ENCODE results near the gene BCAN.

Gene BCAN

DNA sequence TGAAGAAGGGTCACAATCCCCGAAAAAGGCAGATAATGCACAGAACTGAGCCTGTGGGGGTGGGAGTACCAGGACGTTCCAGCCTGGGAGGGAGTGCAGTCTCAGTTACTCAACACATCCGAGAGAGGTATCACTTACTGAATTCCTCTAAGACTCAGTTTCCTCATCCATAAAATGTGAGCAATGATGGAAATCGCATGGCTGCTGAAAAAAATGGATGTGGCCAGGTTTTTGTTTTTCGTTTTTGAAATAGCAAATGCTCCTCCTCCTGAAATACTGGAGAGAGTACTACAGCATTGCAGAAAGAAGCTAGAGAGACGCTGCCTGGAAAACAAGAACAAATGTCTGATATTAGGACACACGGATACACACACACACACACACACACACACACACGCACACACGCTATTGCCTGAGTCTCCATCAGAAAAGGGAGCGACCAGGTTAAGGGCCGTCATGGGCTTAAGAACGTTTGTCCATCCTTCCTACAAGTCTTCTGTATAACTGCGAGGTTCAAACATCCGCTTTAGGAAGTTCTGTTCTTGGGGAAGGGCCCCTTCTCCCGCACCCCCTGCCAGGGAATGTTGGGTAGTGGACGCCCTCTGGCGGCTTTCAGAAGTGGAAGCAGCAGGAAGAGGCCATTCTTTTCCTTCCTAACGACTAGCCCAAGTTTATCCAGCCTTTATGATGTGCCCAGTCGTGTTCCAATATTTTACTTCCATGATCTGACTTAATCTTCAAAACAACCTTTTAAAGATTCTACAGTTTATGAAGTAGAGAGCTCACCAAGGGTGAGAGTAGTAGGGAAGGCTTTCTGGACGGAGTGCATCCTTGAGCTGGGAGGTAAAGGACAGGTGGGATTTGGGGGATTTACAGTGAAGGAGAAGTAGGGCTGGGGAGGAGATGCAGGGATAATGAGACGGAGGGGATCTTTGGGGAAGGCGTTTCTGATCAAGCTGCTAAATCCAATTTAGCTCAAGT is 36.0 kb downstream of the BCAN start:
- no peak for DNase-seq (ENCODE audit: low read depth)

GRCh38 chr1:156680056-156680455 is 38.1 kb downstream of the BCAN start:
- DNase-seq (ENCODE audit: low read depth) = no peak

DNA sequence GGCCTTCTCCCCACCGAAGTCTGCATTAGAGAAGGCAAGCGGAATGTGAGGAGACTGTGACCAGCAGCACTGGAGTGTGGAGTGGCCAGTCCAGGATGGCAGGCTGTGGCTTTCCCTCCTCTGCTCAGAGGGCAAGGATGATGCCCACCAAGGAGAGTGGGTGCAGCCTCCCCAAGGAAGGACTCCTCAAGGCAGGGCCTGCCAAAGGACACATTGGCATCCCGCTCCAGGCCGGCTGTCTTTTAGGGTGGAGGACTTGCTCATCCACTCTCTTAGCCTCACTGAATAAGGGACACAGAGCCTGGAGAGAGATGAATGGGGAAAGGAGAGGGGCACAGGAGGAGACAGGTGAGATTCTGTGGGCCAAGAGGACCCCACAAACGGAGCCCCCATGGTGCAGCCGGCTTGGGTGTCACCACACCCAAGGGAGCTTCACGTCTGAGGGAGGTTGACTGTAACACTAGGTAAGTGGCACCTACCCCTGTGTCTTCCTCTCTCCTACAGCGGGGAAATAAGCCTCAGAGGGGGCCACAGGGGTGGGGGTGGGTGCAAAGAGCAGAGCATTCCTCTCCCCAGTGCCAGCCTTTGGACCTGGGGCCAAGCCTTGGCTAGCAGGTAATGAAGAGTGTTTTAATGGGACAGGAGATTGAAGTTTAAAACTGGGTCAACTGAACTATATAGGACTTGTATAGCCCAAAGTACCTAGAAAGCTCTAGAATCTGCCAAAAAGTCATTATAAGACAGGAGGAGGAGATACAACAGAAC is 39.5 kb downstream of the BCAN start:
- DNase-seq (ENCODE audit: low read depth) = no peak

DNA sequence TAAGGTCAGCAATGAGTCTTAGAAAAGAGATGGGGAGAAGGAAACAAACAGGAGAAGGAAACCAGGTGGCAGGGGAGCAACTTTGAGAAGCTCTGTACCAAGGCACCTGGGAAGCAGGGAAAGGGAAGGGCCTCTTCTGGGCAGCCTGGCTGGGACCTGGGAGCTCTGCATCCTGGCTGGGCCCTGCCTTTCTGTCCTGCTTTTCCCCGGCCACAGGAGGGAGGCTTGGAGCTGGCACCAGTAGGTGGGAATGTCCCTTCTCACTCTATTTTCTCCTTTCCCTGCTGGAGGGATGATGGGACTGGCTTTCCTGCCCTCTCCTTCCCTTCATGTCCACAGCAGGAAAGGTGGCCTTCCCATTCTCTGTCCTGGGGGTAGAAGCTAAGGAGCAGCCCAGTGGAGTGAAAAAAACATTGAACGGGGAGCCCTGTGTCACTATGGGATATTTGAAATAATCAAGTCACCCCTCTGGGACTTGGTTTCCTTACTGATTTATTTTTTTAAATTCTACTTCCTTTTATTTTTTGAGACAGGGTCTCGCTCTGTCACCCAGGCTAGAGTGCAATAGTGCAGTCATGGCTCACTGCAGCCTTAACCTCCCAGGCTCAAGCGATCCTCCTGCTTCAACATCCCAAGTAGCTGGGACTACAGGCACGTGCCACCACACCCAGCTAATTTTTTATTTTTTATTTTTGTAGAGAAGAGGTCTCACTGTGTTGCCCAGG is 40.4 kb downstream of the BCAN start:
- DNase-seq (ENCODE audit: low read depth) = no peak

GRCh38 chr1:156684227-156684782 is 42.4 kb downstream of the BCAN start:
- DNase-seq (ENCODE audit: low read depth) = no peak

GRCh38 chr1:156689035-156689952 is 47.4 kb downstream of the BCAN start:
- no peak for DNase-seq (ENCODE audit: low read depth)

DNA sequence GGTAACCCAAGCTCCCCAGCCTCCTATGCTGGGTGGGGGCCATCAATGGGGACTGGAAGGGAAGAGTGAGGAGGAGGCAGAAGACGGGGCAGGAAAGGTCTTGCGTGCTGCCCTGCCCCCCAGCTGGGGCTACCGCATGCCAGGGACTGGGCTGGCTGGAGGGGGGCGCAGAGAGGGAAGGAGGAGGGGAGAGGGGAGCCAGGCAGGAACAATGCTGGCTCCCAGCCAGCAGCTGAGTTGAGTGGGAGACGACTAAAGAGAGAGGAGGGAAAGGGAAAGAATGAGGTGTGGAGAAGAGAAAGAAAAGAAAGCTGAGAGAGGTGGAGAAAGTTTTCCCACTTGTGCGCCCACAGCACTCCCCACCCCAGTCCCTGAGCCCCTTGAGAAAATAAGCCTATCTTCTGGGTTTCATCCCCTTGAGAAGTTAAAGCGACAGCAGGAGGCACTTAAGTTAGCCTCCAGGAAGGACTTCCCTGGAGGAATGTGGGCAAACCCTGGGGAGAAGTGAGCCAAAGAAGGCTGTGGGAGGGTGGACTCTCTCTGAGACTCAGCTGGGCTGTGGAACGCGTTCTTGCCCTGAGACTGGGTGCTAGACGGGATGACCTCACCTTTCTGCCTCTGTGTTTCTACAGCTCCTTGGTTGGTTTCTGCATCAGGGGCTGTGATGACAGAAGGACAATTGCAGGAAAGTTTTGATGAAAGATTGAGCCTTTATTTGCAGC is 48.2 kb downstream of the BCAN start:
- DNase-seq (ENCODE audit: low read depth) = no peak

DNA sequence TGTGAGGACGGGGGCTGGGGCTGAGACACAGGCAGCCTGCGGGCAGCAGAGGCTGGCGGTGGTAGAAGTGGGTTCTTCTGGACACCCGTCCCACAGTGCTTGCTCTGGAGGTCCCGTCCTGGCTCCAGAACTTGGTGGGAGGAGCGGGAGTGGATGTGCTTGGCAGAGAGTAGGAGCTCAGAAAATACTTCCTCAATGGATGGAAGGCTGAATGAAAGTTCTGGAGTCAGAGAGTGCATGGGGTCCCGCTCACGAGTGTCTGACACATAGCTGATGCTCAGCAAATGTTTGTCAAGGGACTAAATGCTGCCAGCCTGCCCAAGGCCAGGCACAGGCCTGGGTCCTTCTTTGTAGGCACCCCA is 48.7 kb downstream of the BCAN start:
- DNase-seq (ENCODE audit: low read depth) = no peak

- DNase-seq (ENCODE audit: low read depth) = no peak
Measured at GRCh38 chr1:156691191-156691590, 49.3 kb downstream of the BCAN start.

DNA sequence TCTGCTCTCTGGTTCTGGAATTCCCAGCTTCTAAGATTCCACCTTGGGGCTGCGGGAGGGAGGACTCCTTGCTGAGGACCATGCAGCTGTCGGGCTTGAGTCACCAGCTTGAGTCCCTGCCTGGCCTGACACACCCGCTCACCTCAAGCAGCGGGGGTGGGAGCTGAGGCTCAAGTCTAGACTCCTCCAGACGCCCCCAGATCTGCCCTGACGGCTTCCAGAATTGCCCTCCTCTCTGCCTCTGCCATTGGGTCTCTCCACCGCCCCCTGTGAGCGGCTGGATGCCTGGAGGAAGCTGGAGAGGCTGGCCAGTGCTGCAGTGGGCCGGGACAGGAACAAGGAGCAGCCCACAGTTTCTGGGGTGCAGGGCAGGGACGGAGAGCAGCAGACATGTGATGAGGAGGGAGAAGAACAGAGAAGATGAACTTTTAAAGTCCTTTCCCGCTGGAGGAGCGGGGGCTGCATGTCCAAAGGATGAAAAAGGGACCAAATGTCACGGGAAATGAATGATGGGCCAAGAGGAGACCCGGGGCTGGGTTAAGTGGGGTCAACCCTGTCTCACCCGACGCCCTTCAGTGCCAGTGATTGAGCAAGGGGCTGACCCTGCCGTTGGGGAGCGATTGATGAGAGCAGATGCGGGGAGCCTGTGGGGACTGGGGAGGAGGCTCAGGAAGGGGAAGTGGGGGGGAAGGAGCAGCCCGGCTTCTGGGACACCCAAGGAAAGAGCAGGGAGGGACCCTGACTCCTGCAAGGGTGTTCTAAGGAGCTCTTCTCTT is 49.9 kb downstream of the BCAN start:
- no peak for DNase-seq (ENCODE audit: low read depth)

- no peak for DNase-seq (ENCODE audit: low read depth)
Measured at GRCh38 chr1:156692441-156692924, 50.6 kb downstream of the BCAN start.

DNA sequence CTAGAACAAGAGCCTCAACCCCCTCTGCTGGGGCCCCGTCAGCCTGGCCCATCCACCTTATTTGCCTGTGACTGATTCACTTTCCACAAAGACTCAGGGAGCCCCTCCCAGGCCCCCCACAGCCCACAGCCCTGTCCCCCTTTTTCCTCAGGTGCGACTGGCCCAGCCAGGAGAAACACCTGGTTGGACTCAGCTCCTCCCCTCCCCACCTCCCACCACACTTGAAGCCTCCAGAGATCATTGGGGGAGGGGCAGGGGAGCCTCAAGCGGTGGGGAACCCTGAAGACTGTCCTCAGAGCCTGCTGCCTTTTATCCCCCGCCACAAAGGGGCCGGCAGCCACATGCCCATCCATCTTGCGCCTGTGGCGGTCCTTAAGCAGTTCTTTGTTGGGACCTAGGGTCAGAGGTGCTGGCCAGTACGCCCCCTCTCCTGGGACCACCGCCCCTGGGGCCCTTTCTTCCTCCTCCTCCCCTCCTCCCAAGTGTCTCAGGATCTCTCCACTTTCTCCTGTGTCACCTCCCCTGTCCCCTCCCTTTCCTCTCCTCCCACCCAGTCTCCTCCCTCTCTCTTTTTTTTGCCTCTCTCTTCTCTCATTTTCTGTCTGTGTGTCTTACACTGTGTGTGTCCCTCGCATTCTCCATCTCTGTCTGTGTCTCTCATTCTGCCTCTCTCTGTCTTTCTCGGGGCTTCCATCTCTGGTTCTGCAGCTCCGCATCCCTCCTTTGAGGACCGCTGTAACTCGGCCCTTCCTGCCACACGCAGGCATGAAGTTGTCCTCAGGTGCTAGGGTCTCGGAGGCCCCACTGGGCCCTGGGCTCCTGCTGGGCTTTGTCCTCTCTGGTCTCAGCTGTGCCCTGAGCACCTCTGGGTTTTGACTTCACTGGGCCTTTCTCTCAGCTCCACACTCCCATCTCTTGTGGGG is 51.3 kb downstream of the BCAN start:
- no peak for DNase-seq (ENCODE audit: low read depth)

DNA sequence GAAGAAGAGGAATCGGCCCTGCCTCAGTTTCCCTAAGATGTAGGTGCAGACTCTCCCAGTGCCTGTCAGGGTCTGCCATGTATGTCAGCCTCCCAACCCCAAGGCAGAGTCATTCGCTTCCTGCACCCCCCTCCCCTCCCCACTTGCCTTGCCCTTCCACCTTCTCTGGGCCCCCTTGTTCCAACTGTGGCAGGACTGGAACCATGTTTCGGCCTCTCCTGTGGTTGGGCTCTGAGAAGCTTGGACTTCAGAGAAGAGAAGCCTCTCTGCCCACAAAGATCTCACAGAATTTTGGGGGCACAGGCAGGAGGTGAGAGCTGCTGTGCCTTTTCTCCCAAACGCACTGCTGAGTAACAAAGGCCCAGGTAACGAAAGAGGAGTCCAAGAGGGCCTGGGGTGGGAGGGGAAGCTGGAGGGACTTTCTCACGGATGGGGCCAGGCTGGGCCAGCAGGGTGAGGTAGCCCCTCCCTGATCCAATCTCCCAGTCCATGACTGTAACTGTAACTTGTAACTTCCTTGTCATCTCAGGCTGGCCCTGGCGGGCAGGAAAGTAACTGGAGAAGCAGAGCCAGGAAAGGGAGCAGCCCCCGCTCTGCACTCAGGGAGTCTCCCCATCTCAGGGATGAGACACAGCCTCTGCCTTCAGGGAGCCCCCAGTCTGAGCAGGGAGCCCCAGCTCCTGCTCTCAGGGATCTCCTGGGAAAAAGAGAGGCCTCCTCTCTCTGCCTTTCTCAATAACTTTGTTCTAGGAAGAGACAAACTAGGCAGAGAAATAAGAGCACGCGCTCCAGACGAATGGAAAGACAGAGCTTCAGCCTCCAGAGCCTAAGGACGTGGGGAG is 52.2 kb downstream of the BCAN start:
- no peak for DNase-seq (ENCODE audit: low read depth)

GRCh38 chr1:156694690-156694962 is 52.7 kb downstream of the BCAN start:
- no peak for DNase-seq (ENCODE audit: low read depth)

DNA sequence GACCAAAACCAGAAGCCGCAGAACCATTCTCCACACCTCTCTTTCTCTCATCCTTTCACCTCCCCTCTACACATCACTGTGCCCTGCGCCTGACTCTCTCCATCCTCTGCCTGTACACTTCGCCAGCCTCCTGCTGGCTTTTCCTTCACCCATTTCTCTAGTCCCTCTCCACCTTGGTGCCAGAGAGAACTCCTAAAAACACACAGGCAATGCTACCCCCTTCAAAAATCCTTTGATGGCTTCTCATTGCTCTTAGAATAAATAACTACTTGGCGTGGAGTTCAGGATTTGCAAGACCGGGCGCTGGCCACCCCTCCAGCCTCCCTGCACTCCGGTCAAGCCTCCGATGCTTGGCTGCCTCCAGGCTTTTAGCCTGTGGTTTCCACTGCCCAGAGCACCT is 54.8 kb downstream of the BCAN start:
- DNase-seq (ENCODE audit: low read depth) = no peak

DNA sequence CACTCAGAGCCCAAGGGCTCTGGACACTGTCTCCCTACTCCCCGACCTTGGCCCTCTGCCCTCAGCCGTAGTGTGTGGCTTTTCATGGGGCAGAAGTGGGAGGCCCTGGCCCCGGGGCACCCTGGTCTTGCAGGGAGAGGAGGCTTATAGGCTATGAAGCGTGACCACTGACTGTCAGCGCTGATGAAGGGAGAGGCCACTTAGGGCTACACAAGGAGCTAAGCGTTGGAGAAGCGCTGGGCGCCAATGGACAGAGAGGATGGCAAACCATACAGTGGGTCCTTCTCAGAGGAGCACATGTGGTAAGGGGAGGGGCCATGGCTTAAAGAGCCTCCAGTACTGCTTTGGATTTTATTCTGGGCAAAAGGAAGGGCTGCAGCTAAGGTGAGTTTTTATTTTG is 55.6 kb downstream of the BCAN start:
- DNase-seq (ENCODE audit: low read depth) = no peak

- DNase-seq (ENCODE audit: low read depth) = no peak
Measured at GRCh38 chr1:156698995-156699394, 57.1 kb downstream of the BCAN start.
